Measurements from ENCODE around the gene LMOD3.

DNA sequence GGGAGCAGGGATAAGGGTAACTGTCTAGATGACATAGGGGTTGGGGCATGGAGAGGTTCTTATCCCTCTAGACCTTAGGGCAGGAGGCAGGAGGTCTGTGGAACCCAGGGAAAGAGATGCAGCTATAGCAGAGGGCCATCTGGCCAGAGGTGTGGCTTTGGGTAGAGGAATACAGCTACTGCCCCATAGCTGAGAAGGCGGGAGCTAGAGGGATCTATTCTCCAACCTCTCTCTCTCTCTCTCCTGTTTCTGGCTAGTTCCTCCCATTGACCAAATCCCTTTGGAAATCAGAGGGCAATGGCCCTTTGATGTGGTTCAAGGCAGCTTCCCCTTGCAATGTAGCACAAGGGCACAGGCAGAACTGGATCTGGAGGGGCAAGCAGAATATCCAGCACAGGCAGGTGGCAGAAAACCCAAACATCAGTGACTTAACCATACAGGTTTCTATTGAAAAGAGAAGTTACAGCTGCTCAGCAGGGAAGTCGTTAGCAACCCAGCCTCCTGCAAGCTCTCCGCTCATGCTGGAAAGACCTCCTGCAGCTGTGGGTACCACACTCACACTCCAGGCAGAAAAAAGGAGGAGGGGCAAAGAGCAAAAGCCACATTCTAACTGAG is 22.3 kb upstream of the LMOD3 start:
- TF ChIP-seq, protein P1, sequence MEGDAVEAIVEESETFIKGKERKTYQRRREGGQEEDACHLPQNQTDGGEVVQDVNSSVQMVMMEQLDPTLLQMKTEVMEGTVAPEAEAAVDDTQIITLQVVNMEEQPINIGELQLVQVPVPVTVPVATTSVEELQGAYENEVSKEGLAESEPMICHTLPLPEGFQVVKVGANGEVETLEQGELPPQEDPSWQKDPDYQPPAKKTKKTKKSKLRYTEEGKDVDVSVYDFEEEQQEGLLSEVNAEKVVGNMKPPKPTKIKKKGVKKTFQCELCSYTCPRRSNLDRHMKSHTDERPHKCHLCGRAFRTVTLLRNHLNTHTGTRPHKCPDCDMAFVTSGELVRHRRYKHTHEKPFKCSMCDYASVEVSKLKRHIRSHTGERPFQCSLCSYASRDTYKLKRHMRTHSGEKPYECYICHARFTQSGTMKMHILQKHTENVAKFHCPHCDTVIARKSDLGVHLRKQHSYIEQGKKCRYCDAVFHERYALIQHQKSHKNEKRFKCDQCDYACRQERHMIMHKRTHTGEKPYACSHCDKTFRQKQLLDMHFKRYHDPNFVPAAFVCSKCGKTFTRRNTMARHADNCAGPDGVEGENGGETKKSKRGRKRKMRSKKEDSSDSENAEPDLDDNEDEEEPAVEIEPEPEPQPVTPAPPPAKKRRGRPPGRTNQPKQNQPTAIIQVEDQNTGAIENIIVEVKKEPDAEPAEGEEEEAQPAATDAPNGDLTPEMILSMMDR (IDR thresholded peaks at IDR 0.05) = no peak
- TF ChIP-seq ZFX (IDR thresholded peaks at IDR 0.05; ENCODE audit: borderline replicate concordance) = no peak

Measured in 22Rv1 (cell line).